Stomach (tissue), 4 donors: ENCODE measurements around the gene UMAD1.

Experiments used
- EP300 ChIP-seq: sonication (generic); formaldehyde crosslinking; IDR thresholded peaks from one replicate; pipeline ENCODE4 v1.6.1; 2017; ENCODE audit warnings: antibody characterized with exemption
- POLR2A ChIP-seq, 4 donors: fragments of 450-650 bp; IDR thresholded peaks; one replicate each; pipeline ENCODE4 v1.6.1; 2016; ENCODE audit warnings: antibody characterized with exemption in 4 of 4, control low read depth in 2 of 4, mild to moderate bottlenecking in 1 of 4, moderate library complexity in 1 of 4
- POLR2AphosphoS5 ChIP-seq, 3 donors: sonication (generic); formaldehyde crosslinking; IDR thresholded peaks; one replicate each; pipeline ENCODE4 v1.6.1; 2016; ENCODE audit warnings: antibody characterized with exemption in 3 of 3
- TF ChIP-seq, protein P1 (sequence below), 7 experiments: fragments of 450-650 bp in 4 of 7; fragments of 200-600 bp in 3 of 7; sonication (generic) in 3 of 7; IDR thresholded peaks; one replicate each; pipeline ENCODE4 v1.5.1; 2016 to 2019; ENCODE audit warnings: antibody characterized with exemption in 7 of 7, control low read depth in 2 of 7, mild to moderate bottlenecking in 1 of 7

DNA sequence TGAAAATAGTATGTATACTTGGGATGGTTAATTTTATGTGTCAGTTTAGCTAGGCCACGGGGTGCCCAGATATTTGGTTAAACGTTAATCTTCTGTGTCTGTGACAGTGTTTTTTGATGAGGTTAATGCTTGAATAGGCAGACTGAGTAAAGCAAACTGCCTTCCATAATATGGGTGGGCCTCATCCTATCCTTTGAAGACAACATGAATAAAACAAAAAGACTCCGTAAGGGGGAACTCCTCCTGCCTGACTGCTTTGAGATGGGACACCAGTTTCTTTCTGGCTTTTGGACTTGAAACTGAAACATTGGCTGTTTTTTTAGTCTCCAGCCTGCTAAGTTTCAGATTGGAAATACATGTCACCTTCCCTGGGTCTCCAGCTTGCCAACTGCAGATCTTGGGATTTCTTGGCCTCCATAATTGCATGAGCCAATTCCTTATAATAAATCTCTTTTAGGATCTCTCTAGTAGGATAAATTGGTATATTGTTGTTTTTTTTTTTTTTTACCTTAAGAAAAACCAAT lies 268.1 kb downstream of the UMAD1 start:
- TF ChIP-seq, protein P1, sequence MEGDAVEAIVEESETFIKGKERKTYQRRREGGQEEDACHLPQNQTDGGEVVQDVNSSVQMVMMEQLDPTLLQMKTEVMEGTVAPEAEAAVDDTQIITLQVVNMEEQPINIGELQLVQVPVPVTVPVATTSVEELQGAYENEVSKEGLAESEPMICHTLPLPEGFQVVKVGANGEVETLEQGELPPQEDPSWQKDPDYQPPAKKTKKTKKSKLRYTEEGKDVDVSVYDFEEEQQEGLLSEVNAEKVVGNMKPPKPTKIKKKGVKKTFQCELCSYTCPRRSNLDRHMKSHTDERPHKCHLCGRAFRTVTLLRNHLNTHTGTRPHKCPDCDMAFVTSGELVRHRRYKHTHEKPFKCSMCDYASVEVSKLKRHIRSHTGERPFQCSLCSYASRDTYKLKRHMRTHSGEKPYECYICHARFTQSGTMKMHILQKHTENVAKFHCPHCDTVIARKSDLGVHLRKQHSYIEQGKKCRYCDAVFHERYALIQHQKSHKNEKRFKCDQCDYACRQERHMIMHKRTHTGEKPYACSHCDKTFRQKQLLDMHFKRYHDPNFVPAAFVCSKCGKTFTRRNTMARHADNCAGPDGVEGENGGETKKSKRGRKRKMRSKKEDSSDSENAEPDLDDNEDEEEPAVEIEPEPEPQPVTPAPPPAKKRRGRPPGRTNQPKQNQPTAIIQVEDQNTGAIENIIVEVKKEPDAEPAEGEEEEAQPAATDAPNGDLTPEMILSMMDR (IDR thresholded peaks at IDR 0.05) = no peak
- no peak for TF ChIP-seq POLR2A (IDR thresholded peaks at IDR 0.05)
- TF ChIP-seq POLR2AphosphoS5 (IDR thresholded peaks at IDR 0.05) = no peak
- TF ChIP-seq EP300 = no peak
